DOHH2 (cell line): ENCODE results near the gene RETREG1.

Source experiments
- CTCF ChIP-seq: fragments of 200-600 bp; sonication (generic); IDR thresholded peaks from one replicate; pipeline ENCODE4 v1.5.1; 2014; ENCODE audit warnings: antibody characterized with exemption, mild to moderate bottlenecking, low read depth, low read length; ENCODE audit not compliant: poor library complexity, severe bottlenecking
- EZH2phosphoT487 ChIP-seq: fragments of 200-600 bp; sonication (generic); IDR thresholded peaks from 2 replicates; pipeline ENCODE4 v1.6.1; 2017; ENCODE audit warnings: borderline replicate concordance, mild to moderate bottlenecking, antibody characterized with exemption, low read length, moderate library complexity, mixed read lengths

- TF ChIP-seq CTCF = no peak
- TF ChIP-seq EZH2phosphoT487 = no peak
Observed at GRCh38 chr5:16459451-16459850, 157.3 kb downstream of the RETREG1 start.
